Dermis blood vessel endothelial cell (primary cell): ENCODE measurements around the gene MDFI. TPM values are rescaled to one million over a fixed set of nuclear protein-coding genes. Genes with fewer than 3 reads are reported as not detected.

Source experiments
- total RNA-seq: library from RNA; depleted of rRNA; stranded (reverse); fragments of >200 nt; gene quantifications from 2 replicates; pipeline ENCODE4 v1.2.3, GENCODE V29; 2014

Gene MDFI
- total RNA-seq, 1 donor from 2014 or later, result 34.0 TPM

Other genes with a start within 250 kb of the MDFI start
- 4.4 and 9.2 TPM in 2 replicates for gene FOXP4, start 92.1 kb upstream of the MDFI start, total RNA-seq
- gene TFEB, start 97.1 kb downstream of the MDFI start, total RNA-seq, result 5.7 and 6.5 TPM in 2 replicates
- gene PGC, start 108.9 kb downstream of the MDFI start, total RNA-seq, result not detected in 2 replicates
- gene FRS3, start 141.4 kb downstream of the MDFI start, total RNA-seq, result 1.2 and 1.8 TPM in 2 replicates
- 6.9 and 10.4 TPM in 2 replicates for gene PRICKLE4, start 142.3 kb downstream of the MDFI start, total RNA-seq
- 76.0 and 85.6 TPM in 2 replicates for gene TOMM6, start 149.2 kb downstream of the MDFI start, total RNA-seq